Effector memory CD4-positive, alpha-beta T cell (primary cell): ENCODE measurements around the gene ARHGAP24.

ENCODE experiments used
- DNase-seq, 3 donors: peaks; one replicate each; pipeline ENCODE4 v3.0.0-alpha.2; 2020
- H3K27ac ChIP-seq: 2 replicates; pipeline ENCODE4 v1.7.0; 2013; ENCODE audit warnings: mild to moderate bottlenecking, low read length, moderate library complexity; ENCODE audit not compliant: insufficient read depth, poor library complexity, severe bottlenecking
- H3K27me3 ChIP-seq: replicated peaks from 2 replicates; pipeline ENCODE4 v1.7.0; 2013; ENCODE audit warnings: mild to moderate bottlenecking, low read length; ENCODE audit not compliant: insufficient read depth, control insufficient read depth, poor library complexity, severe bottlenecking
- H3K36me3 ChIP-seq: 2 replicates; pipeline ENCODE4 v1.7.0; 2013; ENCODE audit warnings: mild to moderate bottlenecking, low read length, moderate library complexity; ENCODE audit not compliant: control insufficient read depth, insufficient read depth
- H3K4me1 ChIP-seq: 2 replicates; pipeline ENCODE4 v1.7.0; 2013; ENCODE audit warnings: low read length, mild to moderate bottlenecking; ENCODE audit not compliant: control insufficient read depth, insufficient read depth, poor library complexity, severe bottlenecking
- H3K4me3 ChIP-seq: 2 replicates; pipeline ENCODE4 v1.7.0; 2013; ENCODE audit warnings: low read length, low read depth, mild to moderate bottlenecking; ENCODE audit not compliant: insufficient read depth, poor library complexity, severe bottlenecking
- H3K9me3 ChIP-seq: 2 replicates; pipeline ENCODE4 v1.7.0; 2013; ENCODE audit warnings: mild to moderate bottlenecking, low read length, moderate library complexity; ENCODE audit not compliant: control insufficient read depth

Gene ARHGAP24

DNA sequence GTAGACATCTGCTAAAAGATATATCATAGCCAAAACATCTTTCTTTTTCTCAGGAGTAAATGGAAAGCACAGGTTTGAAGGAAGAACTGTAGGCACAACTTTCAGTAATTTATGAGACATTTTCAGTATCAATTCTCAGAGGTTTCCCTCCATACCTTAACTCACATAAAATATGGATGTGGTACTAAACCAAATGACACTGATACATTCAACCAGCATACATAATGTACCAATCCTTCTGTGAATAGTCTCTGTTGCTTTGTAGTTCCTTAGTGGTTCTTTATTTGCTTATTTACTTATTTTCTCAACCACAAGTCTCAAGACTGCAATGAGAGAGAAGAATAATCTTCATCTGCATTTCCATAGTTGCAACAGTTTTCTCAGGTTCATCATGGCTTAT, 96.1 kb downstream of the ARHGAP24 start:
- H3K36me3 ChIP-seq, result no peaks in the 10 kb centered on the region
- DNase-seq, result no peak
- H3K4me1 ChIP-seq, result no peaks in the 10 kb centered on the region
- H3K9me3 ChIP-seq, result no peaks in the 10 kb centered on the region
- H3K27me3 ChIP-seq, result no peaks in the 10 kb centered on the region
- H3K4me3 ChIP-seq, result no peak overlapping the region
- H3K27ac ChIP-seq, result no peak overlapping the region

DNA sequence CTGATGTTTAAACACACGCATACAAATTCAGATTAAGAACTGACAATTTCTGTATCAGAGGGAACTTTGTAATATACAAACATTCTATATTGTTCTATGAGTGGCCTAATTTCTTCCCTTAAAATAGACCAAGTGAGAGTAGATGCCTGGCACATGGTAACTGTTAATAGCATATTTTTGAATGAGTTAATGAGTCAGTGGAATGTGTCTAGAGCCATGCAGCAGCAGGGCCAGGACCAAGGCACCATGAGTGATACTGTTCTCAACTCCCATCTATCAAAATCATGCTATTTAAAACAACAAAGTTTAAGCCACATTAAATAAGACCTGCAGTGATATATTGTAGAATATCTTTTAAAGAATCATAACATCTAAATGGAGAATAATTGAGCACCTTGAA, 98.3 kb downstream of the ARHGAP24 start:
- Histone ChIP-seq H3K36me3 (no peaks in the 10 kb centered on the region), H3K4me1 (no peaks in the 10 kb centered on the region), H3K4me3 (no peak overlapping the region), H3K27me3 (no peaks in the 10 kb centered on the region), H3K9me3 (no peaks in the 10 kb centered on the region), H3K27ac (no peak overlapping the region)
- no peak for DNase-seq

DNA sequence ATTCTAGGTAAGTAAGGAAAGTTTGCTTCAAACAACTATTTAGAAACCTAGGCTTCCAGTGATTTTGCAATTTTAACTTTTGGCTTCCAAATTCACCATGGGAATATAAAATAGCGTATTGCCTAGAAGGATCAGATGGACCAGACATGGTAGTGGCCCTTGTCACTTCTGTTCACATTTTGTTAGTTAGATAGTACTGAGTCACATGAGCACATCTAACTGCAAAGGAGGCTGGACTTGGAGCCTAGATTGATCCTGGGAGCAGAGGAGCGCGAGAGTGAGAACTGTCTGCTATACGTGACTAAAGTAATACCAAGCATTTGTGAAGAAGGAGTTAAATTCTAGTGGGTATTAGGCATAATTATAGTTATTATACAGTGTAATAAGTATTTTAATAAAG, 102.4 kb downstream of the ARHGAP24 start:
- Histone ChIP-seq H3K27me3 (no peaks in the 10 kb centered on the region), H3K36me3 (no peaks in the 10 kb centered on the region), H3K4me3 (no peak overlapping the region), H3K4me1 (no peaks in the 10 kb centered on the region), H3K27ac (no peak overlapping the region), H3K9me3 (no peaks in the 10 kb centered on the region)
- no peak for DNase-seq

DNA sequence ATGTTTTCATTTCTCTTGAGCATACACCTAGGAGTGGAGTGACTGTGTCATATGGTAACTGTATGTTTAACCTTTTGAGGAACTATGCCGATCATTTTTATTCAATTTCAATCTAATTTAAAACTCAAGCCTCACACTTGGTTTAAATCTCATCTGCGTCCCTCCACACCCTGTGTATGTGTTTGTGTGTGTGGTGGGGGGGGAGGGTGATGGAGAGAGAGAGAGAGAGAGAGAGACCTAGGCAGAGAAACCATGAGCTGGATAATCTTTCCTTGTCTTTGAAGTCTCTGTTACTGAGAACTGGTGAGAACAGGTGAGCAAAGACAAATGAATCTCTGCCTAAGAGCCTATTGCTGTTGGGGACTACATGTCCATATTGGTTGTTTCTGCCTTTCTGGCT, 105.0 kb downstream of the ARHGAP24 start:
- Histone ChIP-seq H3K4me1 (no peaks in the 10 kb centered on the region), H3K9me3 (no peaks in the 10 kb centered on the region), H3K27me3 (no peaks in the 10 kb centered on the region), H3K36me3 (no peaks in the 10 kb centered on the region), H3K4me3 (no peak overlapping the region), H3K27ac (no peak overlapping the region)
- no peak for DNase-seq

DNA sequence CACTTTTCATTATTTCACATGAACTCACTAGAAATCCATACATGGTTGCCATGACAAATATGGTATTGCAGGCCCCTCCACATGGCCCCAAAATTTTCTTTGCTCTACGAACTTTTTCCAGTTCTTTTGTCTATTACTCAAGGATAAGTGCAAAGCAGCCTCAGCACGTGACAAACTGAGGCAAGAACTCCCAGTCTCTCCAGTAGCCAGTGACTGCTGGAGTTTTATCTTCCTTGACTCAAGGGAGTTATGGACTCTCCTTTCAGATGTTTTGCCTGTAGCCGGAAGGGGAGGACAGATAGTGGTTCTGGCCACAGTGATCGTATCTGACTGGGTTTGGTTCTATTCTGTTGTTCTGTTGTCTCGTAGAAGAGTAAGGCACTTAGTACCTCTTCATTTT, 105.5 kb downstream of the ARHGAP24 start:
- H3K4me1 ChIP-seq, result no peaks in the 10 kb centered on the region
- H3K27me3 ChIP-seq, result no peaks in the 10 kb centered on the region

DNA sequence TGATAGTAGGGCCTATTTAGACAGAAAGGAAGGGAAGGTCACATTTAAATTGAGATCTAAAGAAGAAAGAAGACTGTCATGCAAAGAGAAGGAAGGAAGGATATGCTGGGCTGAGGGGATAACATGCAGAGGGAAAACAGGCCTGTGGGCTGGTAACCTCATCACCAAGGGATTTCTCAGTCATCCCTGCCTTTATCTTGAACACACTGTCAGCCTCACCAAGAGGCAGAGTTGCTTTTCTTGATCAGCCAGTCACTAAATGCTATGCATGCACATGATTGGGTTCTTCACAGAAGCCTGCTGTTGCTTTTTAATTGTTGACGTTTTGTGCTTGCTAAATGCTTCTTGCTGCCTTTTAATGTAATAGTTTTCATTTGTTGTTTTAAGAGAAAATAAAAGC, 113.0 kb downstream of the ARHGAP24 start:
- Histone ChIP-seq H3K9me3 (no peaks in the 10 kb centered on the region), H3K27ac (no peak overlapping the region)
- DNase-seq, result no peak

More for the DNA sequence above, 105.5 kb downstream of the ARHGAP24 start:
- no peak overlapping the region for H3K27ac ChIP-seq
- no peak overlapping the region for H3K4me3 ChIP-seq
- H3K36me3 ChIP-seq, result no peaks in the 10 kb centered on the region
- no peak for DNase-seq
- no peaks in the 10 kb centered on the region for H3K9me3 ChIP-seq

DNA sequence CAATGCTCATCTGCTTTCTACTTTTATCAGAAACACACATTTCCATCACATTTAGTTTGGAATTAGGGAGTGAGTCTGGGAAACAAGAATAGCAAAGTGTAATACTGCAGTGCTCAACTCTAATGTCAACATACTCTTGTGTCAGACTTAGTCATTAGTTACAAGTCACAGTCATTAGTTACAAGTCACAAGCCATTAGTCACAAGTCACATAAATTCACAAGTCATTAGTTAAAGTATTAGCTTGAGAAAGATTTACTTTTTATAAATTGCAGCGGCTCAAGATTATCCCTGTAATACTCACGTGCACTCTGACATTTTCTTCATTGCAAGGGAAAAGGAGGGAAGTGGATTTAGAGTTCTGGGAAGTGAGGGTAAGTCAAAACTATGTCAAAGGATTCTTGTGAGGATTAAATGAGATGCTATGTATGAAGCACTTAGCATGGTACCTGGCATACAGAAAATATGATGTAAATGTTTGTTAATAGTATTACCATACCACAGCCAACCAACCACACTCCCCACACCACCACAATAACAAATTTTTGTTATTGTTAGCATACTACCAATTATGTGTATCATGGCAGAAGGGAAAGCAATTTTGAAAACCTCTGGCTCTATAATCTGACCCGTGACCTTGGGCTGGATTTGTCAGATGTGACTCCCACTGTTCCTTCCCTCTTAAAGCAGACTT, 116.6 kb downstream of the ARHGAP24 start:
- Histone ChIP-seq H3K9me3 (no peaks in the 10 kb centered on the region), H3K4me3 (no peak overlapping the region)
- no peak for DNase-seq

More for the DNA sequence above, 113.0 kb downstream of the ARHGAP24 start:
- Histone ChIP-seq H3K36me3 (no peaks in the 10 kb centered on the region), H3K27me3 (no peaks in the 10 kb centered on the region), H3K4me1 (no peaks in the 10 kb centered on the region), H3K4me3 (no peak overlapping the region)

DNA sequence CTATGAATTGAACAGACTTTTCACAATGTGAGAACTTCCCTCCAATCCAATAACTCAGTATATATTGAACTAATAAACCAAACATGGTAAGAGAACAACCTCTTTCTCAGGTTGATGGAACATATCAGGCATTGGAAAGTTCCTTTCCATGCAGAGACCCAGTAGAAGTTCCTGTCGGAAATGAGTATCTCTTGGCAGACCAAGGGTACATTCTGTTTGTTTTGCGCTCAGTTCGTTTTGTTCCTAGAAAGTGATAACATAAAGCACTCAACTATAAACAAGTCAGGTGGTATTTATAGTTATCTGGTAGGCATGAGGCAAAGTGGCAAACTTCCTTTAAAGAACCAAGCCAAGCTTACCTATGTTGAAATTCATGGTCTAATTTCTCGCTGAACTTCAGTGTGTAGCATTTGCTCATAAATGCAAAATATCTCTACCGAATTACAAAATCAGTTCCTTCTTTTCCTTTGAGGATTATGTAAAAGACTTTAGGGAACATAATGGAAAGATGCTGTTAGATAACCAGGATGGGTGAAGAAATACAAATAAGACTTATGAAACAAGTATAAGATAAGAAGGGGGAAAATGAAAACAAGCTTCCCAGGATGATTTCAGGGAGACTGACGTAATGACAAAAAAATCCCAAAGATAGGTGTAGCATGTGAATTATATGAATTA, 120.3 kb downstream of the ARHGAP24 start:
- no peak overlapping the region for H3K27ac ChIP-seq
- no peaks in the 10 kb centered on the region for H3K36me3 ChIP-seq
- H3K27me3 ChIP-seq, result no peaks in the 10 kb centered on the region
- H3K4me3 ChIP-seq, result no peak overlapping the region
- DNase-seq, result no peak
- H3K9me3 ChIP-seq, result no peaks in the 10 kb centered on the region
- H3K4me1 ChIP-seq, result no peaks in the 10 kb centered on the region

More for the DNA sequence above, 116.6 kb downstream of the ARHGAP24 start:
- no peaks in the 10 kb centered on the region for H3K36me3 ChIP-seq
- no peaks in the 10 kb centered on the region for H3K4me1 ChIP-seq
- no peak overlapping the region for H3K27ac ChIP-seq
- no peaks in the 10 kb centered on the region for H3K27me3 ChIP-seq

DNA sequence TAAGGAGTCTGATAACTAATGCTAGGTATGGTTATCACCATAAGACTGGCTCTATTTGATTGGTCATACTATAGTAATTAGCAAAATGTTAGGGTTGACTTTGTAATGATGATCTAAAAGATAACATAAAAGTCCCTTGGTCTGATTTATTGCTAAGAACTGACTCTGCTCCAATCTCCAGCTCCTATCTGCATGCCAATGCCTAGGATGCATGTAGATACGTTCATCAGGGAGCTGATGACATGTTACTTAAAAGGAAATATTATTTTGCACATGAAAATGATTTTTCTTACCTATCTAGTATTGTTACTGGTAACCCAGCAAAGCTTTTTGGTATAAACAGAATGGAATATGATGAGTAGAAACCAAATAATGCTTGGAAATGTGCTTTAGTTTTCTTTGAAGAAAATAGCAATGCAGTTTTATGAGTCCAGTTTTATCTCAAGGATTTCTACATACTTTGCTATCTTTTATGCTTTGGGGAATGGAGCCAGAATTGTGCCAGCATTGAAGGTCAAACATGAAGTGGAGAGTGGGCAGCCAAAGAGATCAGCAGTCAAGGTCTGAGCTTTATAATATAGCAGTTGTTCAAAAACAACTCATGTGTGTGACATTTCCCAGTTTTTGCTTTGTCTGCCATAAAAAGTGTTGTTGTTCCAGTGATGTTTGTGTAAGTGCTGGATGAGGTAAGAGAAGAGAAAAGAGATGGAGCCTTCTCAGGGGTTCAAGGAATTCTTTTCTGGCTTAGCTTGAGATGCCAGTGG, 121.0 kb downstream of the ARHGAP24 start:
- no peaks in the 10 kb centered on the region for H3K27me3 ChIP-seq
- no peak overlapping the region for H3K4me3 ChIP-seq
- no peaks in the 10 kb centered on the region for H3K9me3 ChIP-seq
- no peak overlapping the region for H3K27ac ChIP-seq
- no peaks in the 10 kb centered on the region for H3K36me3 ChIP-seq
- no peaks in the 10 kb centered on the region for H3K4me1 ChIP-seq
- no peak for DNase-seq

DNA sequence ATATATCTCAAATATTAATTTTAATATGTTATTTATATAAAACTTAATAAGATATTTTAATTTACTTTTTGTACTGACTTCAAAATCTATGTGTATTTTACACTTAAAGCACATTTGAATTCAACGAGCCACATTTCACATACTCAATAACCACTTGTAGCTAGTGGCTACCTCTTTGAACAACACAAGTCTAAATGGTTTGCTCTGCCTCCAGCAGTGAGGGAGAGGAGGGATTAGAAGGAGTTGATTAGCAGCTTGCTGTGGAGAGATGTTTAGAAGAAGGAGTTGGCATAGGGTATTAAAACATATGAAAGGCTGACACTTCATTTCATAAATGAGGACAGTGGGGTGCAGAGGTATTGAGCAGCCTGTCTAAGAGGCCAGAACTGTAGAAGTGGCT, 124.0 kb downstream of the ARHGAP24 start:
- Histone ChIP-seq H3K9me3 (no peaks in the 10 kb centered on the region), H3K27me3 (no peaks in the 10 kb centered on the region)

More for the DNA sequence above, 124.0 kb downstream of the ARHGAP24 start:
- no peak overlapping the region for H3K4me3 ChIP-seq
- no peaks in the 10 kb centered on the region for H3K36me3 ChIP-seq
- DNase-seq, result no peak
- H3K27ac ChIP-seq, result no peak overlapping the region
- H3K4me1 ChIP-seq, result no peaks in the 10 kb centered on the region
